ENCODE data around the gene HOXB4. TPM values are rescaled to one million over a fixed set of nuclear protein-coding genes. Genes with fewer than 3 reads are reported as not detected.
A peak's percentile ranks its signal among the peaks of the same experiment; 100 is the strongest.

The HOXB4 gene
- total and polyA plus RNA-seq, 2 of the 4 experiments (the other 2 are of a cell fraction) = 2.0 to 8.5 TPM

DNA sequence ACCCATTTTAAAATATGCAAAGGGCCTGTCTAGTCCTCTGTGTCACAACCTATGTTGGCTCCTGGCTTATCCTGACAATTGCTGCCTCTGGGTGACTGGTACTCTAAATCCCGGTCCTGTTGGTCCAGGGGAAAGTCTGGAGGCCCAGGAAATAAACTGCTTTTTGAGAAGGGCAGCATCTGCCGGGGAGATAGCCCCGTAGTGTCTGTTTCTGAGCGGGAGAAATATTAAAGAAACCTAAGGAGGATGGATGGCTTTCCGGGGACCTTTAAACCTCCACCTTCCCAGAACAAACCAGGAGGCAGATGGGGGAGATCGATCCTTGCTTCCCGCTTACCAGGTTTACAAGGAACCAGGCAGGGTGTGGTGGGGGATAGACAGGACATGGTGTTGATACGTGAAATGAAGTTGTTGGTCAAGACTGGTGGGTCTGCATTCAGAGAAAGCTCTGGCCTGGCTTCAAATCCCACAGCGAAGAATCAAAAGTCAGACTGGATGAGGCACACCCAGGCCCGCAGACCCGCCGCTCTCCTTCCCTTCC lies 37.0 kb downstream of the HOXB4 start:
- peak overlapping the region; percentile 98 for H3K14ac ChIP-seq (replicated peaks; ENCODE audit: low read depth, low read length)
- H2BK15ac ChIP-seq (ENCODE audit: low read depth, low read length) = peak overlapping the region; percentile 99
- H3K4me3 ChIP-seq (ENCODE audit: insufficient read depth, low read depth, low read length) = peak overlapping the region; percentile 96
- peak overlapping the region; percentile 84 to 99 for H4K8ac ChIP-seq (ENCODE audit: low read depth in 2 of 2, low read length in 2 of 2)
- H3K36me3 ChIP-seq (ENCODE audit: control insufficient read depth, insufficient read depth, low read length) = peaks cover 20% of the 10 kb centered on the region
- in situ Hi-C loops (cut with MboI; ENCODE audit: low sequenced_read_pairs) (loop anchor here (10.0 kb wide), 1 partner anchor 186 kb away; no protein-coding TSS in a partner anchor), dilution Hi-C loops (cut with HindIII; ENCODE audit: low sequenced_read_pairs, unreplicated experiment) (no loop called here), intact Hi-C loops (cut with micrococcal nuclease) (loop anchor here (1.0 to 2.0 kb wide), 6 partner anchors 37 to 205 kb away; no protein-coding TSS in a partner anchor)
- no peaks in the 10 kb centered on the region for H3K9me3 ChIP-seq (ENCODE audit: control insufficient read depth, insufficient read depth, low read length)
- ATAC-seq (ENCODE audit: low read depth) (peak; percentile 2), DNase-seq (peak; percentile 32)
- 0% methylated on average over 1 of the region's 12 CpGs; no CpG with 5 or more reads in 1 of the 2 experiments for WGBS, 2 experiments (ENCODE audit: extremely low coverage in 2 of 2, insufficient read length in 1 of 2)
- H4K91ac ChIP-seq (ENCODE audit: insufficient read depth, low read depth, low read length) = peak overlapping the region; percentile 99
- H3K4me2 ChIP-seq (ENCODE audit: low read depth, low read length) = peak overlapping the region; percentile 97
- ChIA-PET CTCF (interaction anchor here (0.8 to 2.8 kb wide), 4 partner anchors 28 to 69 kb away, joined by 3 to 10 read pairs (median 6); no protein-coding TSS in a partner anchor), POLR2A (ENCODE audit: unreplicated experiment) (interaction anchor here (0.6 to 1.6 kb wide), 19 partner anchors 14 to 726 kb away, joined by 3 to 25 read pairs (median 5); partner anchors contain the start of gene HOXB3)
- no peak for TF ChIP-seq NFE2L2 (IDR thresholded peaks at IDR 0.05; ENCODE audit: low read depth, low read length)
- TF ChIP-seq RAD21 (IDR thresholded peaks at IDR 0.05; ENCODE audit: low read length) = 0 out of 2 replicates have a peak, but pooled peaks have one; percentile 1
- H2BK5ac ChIP-seq (ENCODE audit: low read depth, low read length, poor library complexity, severe bottlenecking) = peak overlapping the region; percentile 96
- BruUV-seq (replicated peaks) = no TSS peak
- H3K27ac ChIP-seq (ENCODE audit: insufficient read depth, low read length) = peak overlapping the region; percentile 99
- peak overlapping the region; percentile 99 for H3K18ac ChIP-seq (ENCODE audit: low read depth, low read length)
- H2AK9ac ChIP-seq (replicated peaks; ENCODE audit: low read depth, low read length, poor library complexity) = peak overlapping the region; percentile 96
- H2BK20ac ChIP-seq (ENCODE audit: low read depth, low read length) = peak overlapping the region; percentile 65
- peaks cover 21% of the 10 kb centered on the region for H3K4me1 ChIP-seq (ENCODE audit: control insufficient read depth, insufficient read depth, low read length)
- H2AFZ ChIP-seq (replicated peaks; ENCODE audit: low read length, poor library complexity) = peak overlapping the region; percentile 66
- peak overlapping the region; percentile 99 for H3K9ac ChIP-seq (ENCODE audit: low read depth, low read length)
- peak overlapping the region; percentile 99 for H4K5ac ChIP-seq (ENCODE audit: low read depth, low read length)
- H3K79me1 ChIP-seq (ENCODE audit: low read depth in 1 of 2, low read length in 2 of 2) = peaks cover 0 to 32% of the 10 kb centered on the region in 2 experiments; a peak in 2 of 4 replicates
- peak overlapping the region; percentile 96 for H3K4ac ChIP-seq (ENCODE audit: low read depth, low read length)
- peak overlapping the region; percentile 87 for H3K23ac ChIP-seq (ENCODE audit: low read depth, low read length)
- H2BK120ac ChIP-seq (ENCODE audit: low read depth, low read length) = peak overlapping the region; percentile 92
- peaks cover 10% of the 10 kb centered on the region for H3K9me1 ChIP-seq (ENCODE audit: insufficient read depth, low read length)
- no peaks in the 10 kb centered on the region for H3K27me3 ChIP-seq (ENCODE audit: control insufficient read depth, insufficient read depth, low read length)
- H2AK5ac ChIP-seq (ENCODE audit: low read depth, low read length) = peak overlapping the region; percentile 99
- H4K20me1 ChIP-seq (ENCODE audit: insufficient read depth, low read length) = no peaks in the 10 kb centered on the region
- H3K56ac ChIP-seq (ENCODE audit: extremely low read depth, insufficient read depth, low read length) = peak overlapping the region; percentile 98
